Measurements from ENCODE around the gene MAN1C1.

- TF ChIP-seq CTCF (IDR thresholded peaks at IDR 0.05): no peak
- no peak for TF ChIP-seq EZH2phosphoT487 (IDR thresholded peaks at IDR 0.05)
These were observed 89.8 kb downstream of the MAN1C1 start for GRCh38 chr1:25706146-25707089.

Measured in neural progenitor cell (in vitro differentiated cells).